Measurements from ENCODE around the gene CGNL1.

Gene CGNL1

DNA sequence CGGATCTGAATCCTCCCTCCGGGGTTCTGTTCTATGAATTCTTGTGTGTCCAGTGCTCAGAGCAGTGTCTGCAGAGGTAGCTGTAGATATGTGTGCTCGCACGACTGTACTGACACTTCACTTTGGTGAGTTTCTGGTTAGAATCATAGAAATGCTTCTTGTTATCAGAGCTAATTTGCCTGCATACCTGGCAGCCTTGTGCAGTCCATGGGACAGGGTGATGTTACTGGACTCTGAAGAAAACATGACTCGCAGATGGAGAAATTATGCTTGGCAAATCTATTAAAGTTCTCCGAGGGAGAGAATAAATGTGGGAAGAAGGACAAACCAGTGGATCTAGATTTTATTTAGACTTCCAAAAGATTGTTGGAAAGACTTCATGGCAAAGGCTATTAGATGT is 12.2 kb downstream of the CGNL1 start:
- TF ChIP-seq, protein P1, sequence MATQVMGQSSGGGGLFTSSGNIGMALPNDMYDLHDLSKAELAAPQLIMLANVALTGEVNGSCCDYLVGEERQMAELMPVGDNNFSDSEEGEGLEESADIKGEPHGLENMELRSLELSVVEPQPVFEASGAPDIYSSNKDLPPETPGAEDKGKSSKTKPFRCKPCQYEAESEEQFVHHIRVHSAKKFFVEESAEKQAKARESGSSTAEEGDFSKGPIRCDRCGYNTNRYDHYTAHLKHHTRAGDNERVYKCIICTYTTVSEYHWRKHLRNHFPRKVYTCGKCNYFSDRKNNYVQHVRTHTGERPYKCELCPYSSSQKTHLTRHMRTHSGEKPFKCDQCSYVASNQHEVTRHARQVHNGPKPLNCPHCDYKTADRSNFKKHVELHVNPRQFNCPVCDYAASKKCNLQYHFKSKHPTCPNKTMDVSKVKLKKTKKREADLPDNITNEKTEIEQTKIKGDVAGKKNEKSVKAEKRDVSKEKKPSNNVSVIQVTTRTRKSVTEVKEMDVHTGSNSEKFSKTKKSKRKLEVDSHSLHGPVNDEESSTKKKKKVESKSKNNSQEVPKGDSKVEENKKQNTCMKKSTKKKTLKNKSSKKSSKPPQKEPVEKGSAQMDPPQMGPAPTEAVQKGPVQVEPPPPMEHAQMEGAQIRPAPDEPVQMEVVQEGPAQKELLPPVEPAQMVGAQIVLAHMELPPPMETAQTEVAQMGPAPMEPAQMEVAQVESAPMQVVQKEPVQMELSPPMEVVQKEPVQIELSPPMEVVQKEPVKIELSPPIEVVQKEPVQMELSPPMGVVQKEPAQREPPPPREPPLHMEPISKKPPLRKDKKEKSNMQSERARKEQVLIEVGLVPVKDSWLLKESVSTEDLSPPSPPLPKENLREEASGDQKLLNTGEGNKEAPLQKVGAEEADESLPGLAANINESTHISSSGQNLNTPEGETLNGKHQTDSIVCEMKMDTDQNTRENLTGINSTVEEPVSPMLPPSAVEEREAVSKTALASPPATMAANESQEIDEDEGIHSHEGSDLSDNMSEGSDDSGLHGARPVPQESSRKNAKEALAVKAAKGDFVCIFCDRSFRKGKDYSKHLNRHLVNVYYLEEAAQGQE (IDR thresholded peaks at IDR 0.05; ENCODE audit: insufficient replicate concordance, low read depth): no peak
- TF ChIP-seq GABPA (IDR thresholded peaks at IDR 0.05; ENCODE audit: low read depth): no peak
- TF ChIP-seq, protein P2, sequence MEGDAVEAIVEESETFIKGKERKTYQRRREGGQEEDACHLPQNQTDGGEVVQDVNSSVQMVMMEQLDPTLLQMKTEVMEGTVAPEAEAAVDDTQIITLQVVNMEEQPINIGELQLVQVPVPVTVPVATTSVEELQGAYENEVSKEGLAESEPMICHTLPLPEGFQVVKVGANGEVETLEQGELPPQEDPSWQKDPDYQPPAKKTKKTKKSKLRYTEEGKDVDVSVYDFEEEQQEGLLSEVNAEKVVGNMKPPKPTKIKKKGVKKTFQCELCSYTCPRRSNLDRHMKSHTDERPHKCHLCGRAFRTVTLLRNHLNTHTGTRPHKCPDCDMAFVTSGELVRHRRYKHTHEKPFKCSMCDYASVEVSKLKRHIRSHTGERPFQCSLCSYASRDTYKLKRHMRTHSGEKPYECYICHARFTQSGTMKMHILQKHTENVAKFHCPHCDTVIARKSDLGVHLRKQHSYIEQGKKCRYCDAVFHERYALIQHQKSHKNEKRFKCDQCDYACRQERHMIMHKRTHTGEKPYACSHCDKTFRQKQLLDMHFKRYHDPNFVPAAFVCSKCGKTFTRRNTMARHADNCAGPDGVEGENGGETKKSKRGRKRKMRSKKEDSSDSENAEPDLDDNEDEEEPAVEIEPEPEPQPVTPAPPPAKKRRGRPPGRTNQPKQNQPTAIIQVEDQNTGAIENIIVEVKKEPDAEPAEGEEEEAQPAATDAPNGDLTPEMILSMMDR (IDR thresholded peaks at IDR 0.05; ENCODE audit: insufficient read depth, low read length): no peak
- no peak for TF ChIP-seq SPI1 (IDR thresholded peaks at IDR 0.05; ENCODE audit: borderline replicate concordance, low read depth)
- TF ChIP-seq POLR2AphosphoS5 (IDR thresholded peaks at IDR 0.05; ENCODE audit: low read depth): no peak
- no peak for DNase-seq (ENCODE audit: low read depth in 1 of 2, low spot score in 1 of 2)
- Histone ChIP-seq H3K27me3 (ENCODE audit: insufficient read depth, poor library complexity, severe bottlenecking) (no peaks in the 10 kb centered on the region), H3K4me3 (replicated peaks; ENCODE audit: insufficient read depth, low read length) (no peak overlapping the region), H3K27ac (replicated peaks) (no peak overlapping the region)

DNA sequence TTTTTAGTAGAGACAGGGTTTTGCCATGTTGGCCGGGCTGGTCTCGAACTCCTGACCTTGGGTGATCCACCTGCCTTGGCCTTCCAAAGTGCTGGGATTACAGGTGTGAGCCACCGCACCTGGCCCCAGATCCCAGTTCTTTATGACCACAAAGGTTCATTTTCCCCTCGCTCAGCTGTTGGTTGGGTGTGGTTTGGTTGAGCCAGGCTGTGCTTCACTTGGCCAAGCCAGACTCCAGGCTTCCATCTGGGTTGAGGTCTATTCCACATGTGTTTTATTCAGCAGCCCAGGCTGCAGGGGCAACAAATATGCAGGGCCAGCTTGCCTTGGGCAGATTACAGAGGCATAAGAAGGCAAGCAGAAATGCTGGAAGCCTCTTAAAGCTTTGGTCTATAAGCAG is 13.7 kb downstream of the CGNL1 start:
- Histone ChIP-seq H3K27me3 (ENCODE audit: insufficient read depth, poor library complexity, severe bottlenecking) (no peaks in the 10 kb centered on the region), H3K4me3 (replicated peaks; ENCODE audit: insufficient read depth, low read length) (no peak overlapping the region), H3K27ac (replicated peaks) (no peak overlapping the region)
- DNase-seq (ENCODE audit: low read depth in 1 of 2, low spot score in 1 of 2): no peak
- TF ChIP-seq, protein P1 (IDR thresholded peaks at IDR 0.05; ENCODE audit: insufficient replicate concordance, low read depth): no peak
- TF ChIP-seq, protein P2 (IDR thresholded peaks at IDR 0.05; ENCODE audit: insufficient read depth, low read length): no peak
- TF ChIP-seq SPI1 (IDR thresholded peaks at IDR 0.05; ENCODE audit: borderline replicate concordance, low read depth) (no peak), POLR2AphosphoS5 (IDR thresholded peaks at IDR 0.05; ENCODE audit: low read depth) (no peak), GABPA (IDR thresholded peaks at IDR 0.05; ENCODE audit: low read depth) (no peak)

DNA sequence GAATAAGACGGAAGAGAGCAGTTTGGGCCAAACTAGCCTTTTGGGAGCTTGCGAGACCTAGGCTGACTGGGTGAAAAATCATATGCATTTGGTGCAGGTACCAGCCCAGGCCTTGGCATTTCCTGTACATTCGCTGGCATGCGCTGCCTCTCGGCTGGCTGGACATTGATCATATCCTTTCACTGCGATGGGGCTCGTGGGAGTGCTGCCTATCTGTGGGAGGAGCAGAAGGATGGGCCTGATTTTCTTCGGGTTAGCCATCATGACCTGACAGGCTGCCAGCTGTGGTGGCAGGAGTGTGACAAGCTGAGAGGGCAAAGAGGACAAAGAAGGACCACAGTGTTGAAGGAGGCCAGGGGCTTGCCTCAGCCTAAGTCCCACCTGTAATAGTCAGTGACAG is 14.3 kb downstream of the CGNL1 start:
- no peak overlapping the region for H3K4me3 ChIP-seq (replicated peaks; ENCODE audit: insufficient read depth, low read length)
- TF ChIP-seq SPI1 (IDR thresholded peaks at IDR 0.05; ENCODE audit: borderline replicate concordance, low read depth) (no peak), GABPA (IDR thresholded peaks at IDR 0.05; ENCODE audit: low read depth) (no peak)
- DNase-seq (ENCODE audit: low read depth in 1 of 2, low spot score in 1 of 2): no peak
- H3K27ac ChIP-seq (replicated peaks): no peak overlapping the region
- no peaks in the 10 kb centered on the region for H3K27me3 ChIP-seq (ENCODE audit: insufficient read depth, poor library complexity, severe bottlenecking)

DNA sequence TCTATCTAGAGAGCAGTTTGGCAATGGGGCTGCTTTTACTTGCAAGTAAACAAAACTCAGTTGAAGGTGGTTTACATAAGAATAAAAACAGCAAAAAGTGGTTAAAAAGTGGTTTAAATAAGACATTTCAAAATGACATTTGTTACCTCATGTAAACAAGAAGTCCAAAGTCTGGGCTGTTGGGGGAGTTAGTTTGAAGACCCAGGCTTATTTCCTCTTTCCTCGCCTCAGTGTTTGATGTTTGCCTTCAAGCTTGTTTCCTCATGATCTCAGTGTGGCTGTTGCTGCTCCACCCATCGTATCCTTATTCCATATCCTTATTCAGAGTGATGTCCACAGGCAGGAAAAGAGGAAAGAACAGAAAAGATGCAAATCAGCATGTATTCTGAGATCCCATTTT is 15.2 kb downstream of the CGNL1 start:
- Histone ChIP-seq H3K27ac (replicated peaks) (no peak overlapping the region), H3K4me3 (replicated peaks; ENCODE audit: insufficient read depth, low read length) (no peak overlapping the region), H3K27me3 (ENCODE audit: insufficient read depth, poor library complexity, severe bottlenecking) (no peaks in the 10 kb centered on the region)
- DNase-seq (ENCODE audit: low read depth in 1 of 2, low spot score in 1 of 2): no peak
- no peak for TF ChIP-seq GABPA (IDR thresholded peaks at IDR 0.05; ENCODE audit: low read depth)
- TF ChIP-seq, protein P2 (IDR thresholded peaks at IDR 0.05; ENCODE audit: insufficient read depth, low read length): no peak
- no peak for TF ChIP-seq SPI1 (IDR thresholded peaks at IDR 0.05; ENCODE audit: borderline replicate concordance, low read depth)
- TF ChIP-seq, protein P1 (IDR thresholded peaks at IDR 0.05; ENCODE audit: insufficient replicate concordance, low read depth): no peak
- TF ChIP-seq POLR2AphosphoS5 (IDR thresholded peaks at IDR 0.05; ENCODE audit: low read depth): no peak

Data from HL-60 (cell line).